OCI-LY1 (cell line): ENCODE measurements around the gene GPM6B.

Experiments used
- H2AFZ ChIP-seq: fragments of 200-600 bp; sonication (generic), shearing (Covaris generic); 2 replicates; pipeline ENCODE4 v1.6.0; 2014; ENCODE audit warnings: antibody characterized with exemption, mild to moderate bottlenecking, low read length
- H3F3A ChIP-seq: fragments of 200-600 bp; sonication (generic), shearing (Covaris generic); 2 replicates; pipeline ENCODE4 v1.6.0; 2014; ENCODE audit warnings: mild to moderate bottlenecking, antibody characterized with exemption, low read length, moderate library complexity; ENCODE audit not compliant: insufficient read depth
- H3K27ac ChIP-seq: fragments of 200-600 bp; sonication (generic); 2 replicates; pipeline ENCODE4 v1.5.1; 2014; ENCODE audit warnings: low read length, mixed run types, mild to moderate bottlenecking, low read depth; ENCODE audit not compliant: poor library complexity, severe bottlenecking
- H3K27me3 ChIP-seq: fragments of 200-600 bp; sonication (generic); 2 replicates; pipeline ENCODE4 v1.6.0; 2014; ENCODE audit warnings: antibody characterized with exemption, mild to moderate bottlenecking, low read length, moderate library complexity; ENCODE audit not compliant: insufficient read depth
- H3K36me3 ChIP-seq: fragments of 200-600 bp; sonication (generic); 2 replicates; pipeline ENCODE4 v1.6.1; 2014; ENCODE audit warnings: mild to moderate bottlenecking, antibody characterized with exemption, low read length, moderate library complexity, mixed read lengths; ENCODE audit not compliant: insufficient read depth
- H3K4me1 ChIP-seq: fragments of 200-600 bp; sonication (generic); 2 replicates; pipeline ENCODE4 v1.5.1; 2014; ENCODE audit warnings: mild to moderate bottlenecking, low read length, moderate library complexity; ENCODE audit not compliant: insufficient read depth, severe bottlenecking
- H3K4me2 ChIP-seq: fragments of 200-600 bp; sonication (generic), shearing (Covaris generic); 2 replicates; pipeline ENCODE4 v1.6.1; 2014; ENCODE audit warnings: low read length
- H3K4me3 ChIP-seq: fragments of 200-600 bp; sonication (generic); 2 replicates; pipeline ENCODE4 v1.5.1; 2014; ENCODE audit warnings: low read length, low read depth, mild to moderate bottlenecking, mixed read lengths; ENCODE audit not compliant: poor library complexity, severe bottlenecking
- H3K79me2 ChIP-seq: fragments of 200-600 bp; shearing (Covaris generic); 2 replicates; pipeline ENCODE4 v1.6.1; 2016; ENCODE audit warnings: mixed run types, low read length, mixed read lengths; ENCODE audit not compliant: insufficient read depth
- H3K9ac ChIP-seq: fragments of 200-600 bp; sonication (generic), shearing (Covaris generic); 2 replicates; pipeline ENCODE4 v1.6.1; 2014; ENCODE audit warnings: mild to moderate bottlenecking, low read length, mixed read lengths
- H3K9me2 ChIP-seq: fragments of 200-600 bp; sonication (generic), shearing (Covaris generic); 2 replicates; pipeline ENCODE4 v1.6.1; 2014; ENCODE audit warnings: low read depth, mild to moderate bottlenecking, low read length, mixed read lengths
- H3K9me3 ChIP-seq: fragments of 200-600 bp; shearing (Covaris generic); 2 replicates; pipeline ENCODE4 v1.6.1; 2014; ENCODE audit warnings: low read length, mixed read lengths
- H4K20me1 ChIP-seq: fragments of 200-600 bp; sonication (generic), shearing (Covaris generic); 2 replicates; pipeline ENCODE4 v1.6.0; 2016; ENCODE audit warnings: mild to moderate bottlenecking, low read length; ENCODE audit not compliant: insufficient read depth
- EZH2 ChIP-seq: fragments of 200-600 bp; sonication (generic), shearing (Covaris generic); IDR thresholded peaks from 2 replicates; pipeline ENCODE4 v1.8.0; 2017; ENCODE audit warnings: borderline replicate concordance, mixed run types, mild to moderate bottlenecking, antibody characterized with exemption, low read length, moderate library complexity, mixed read lengths
- TF ChIP-seq, protein P1 (sequence below): fragments of 200-600 bp; sonication (generic), shearing (Covaris generic); IDR thresholded peaks from 2 replicates; pipeline ENCODE4 v1.5.1; 2017; ENCODE audit warnings: mild to moderate bottlenecking, antibody characterized with exemption, low read length, moderate library complexity, mixed read lengths

GPM6B gene

GRCh38 chrX:13843150-13843721 is 26.3 kb upstream of the GPM6B start:
- Histone ChIP-seq H2AFZ (no peak overlapping the region), H3K27ac (no peak overlapping the region), H3K4me2 (no peak overlapping the region), H3K79me2 (no peaks in the 10 kb centered on the region), H3F3A (no peaks in the 10 kb centered on the region), H4K20me1 (no peaks in the 10 kb centered on the region), H3K36me3 (no peaks in the 10 kb centered on the region), H3K4me1 (no peaks in the 10 kb centered on the region), H3K27me3 (no peaks in the 10 kb centered on the region), H3K4me3 (no peak overlapping the region), H3K9me3 (no peaks in the 10 kb centered on the region), H3K9me2 (no peaks in the 10 kb centered on the region), H3K9ac (no peak overlapping the region)
- TF ChIP-seq, protein P1, sequence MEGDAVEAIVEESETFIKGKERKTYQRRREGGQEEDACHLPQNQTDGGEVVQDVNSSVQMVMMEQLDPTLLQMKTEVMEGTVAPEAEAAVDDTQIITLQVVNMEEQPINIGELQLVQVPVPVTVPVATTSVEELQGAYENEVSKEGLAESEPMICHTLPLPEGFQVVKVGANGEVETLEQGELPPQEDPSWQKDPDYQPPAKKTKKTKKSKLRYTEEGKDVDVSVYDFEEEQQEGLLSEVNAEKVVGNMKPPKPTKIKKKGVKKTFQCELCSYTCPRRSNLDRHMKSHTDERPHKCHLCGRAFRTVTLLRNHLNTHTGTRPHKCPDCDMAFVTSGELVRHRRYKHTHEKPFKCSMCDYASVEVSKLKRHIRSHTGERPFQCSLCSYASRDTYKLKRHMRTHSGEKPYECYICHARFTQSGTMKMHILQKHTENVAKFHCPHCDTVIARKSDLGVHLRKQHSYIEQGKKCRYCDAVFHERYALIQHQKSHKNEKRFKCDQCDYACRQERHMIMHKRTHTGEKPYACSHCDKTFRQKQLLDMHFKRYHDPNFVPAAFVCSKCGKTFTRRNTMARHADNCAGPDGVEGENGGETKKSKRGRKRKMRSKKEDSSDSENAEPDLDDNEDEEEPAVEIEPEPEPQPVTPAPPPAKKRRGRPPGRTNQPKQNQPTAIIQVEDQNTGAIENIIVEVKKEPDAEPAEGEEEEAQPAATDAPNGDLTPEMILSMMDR = no peak
- no peak for TF ChIP-seq EZH2

GRCh38 chrX:13840121-13840520 is 23.2 kb upstream of the GPM6B start:
- no peaks in the 10 kb centered on the region for H3K4me1 ChIP-seq
- H3K4me2 ChIP-seq = no peak overlapping the region
- H3K27ac ChIP-seq = no peak overlapping the region
- no peaks in the 10 kb centered on the region for H3K36me3 ChIP-seq
- no peaks in the 10 kb centered on the region for H3F3A ChIP-seq
- no peak overlapping the region for H3K4me3 ChIP-seq
- H3K9ac ChIP-seq = no peak overlapping the region
- no peaks in the 10 kb centered on the region for H3K27me3 ChIP-seq
- H3K9me3 ChIP-seq = no peaks in the 10 kb centered on the region
- no peaks in the 10 kb centered on the region for H3K79me2 ChIP-seq
- H4K20me1 ChIP-seq = no peaks in the 10 kb centered on the region
- no peaks in the 10 kb centered on the region for H3K9me2 ChIP-seq
- TF ChIP-seq, protein P1 = no peak
- no peak for TF ChIP-seq EZH2
- no peak overlapping the region for H2AFZ ChIP-seq

DNA sequence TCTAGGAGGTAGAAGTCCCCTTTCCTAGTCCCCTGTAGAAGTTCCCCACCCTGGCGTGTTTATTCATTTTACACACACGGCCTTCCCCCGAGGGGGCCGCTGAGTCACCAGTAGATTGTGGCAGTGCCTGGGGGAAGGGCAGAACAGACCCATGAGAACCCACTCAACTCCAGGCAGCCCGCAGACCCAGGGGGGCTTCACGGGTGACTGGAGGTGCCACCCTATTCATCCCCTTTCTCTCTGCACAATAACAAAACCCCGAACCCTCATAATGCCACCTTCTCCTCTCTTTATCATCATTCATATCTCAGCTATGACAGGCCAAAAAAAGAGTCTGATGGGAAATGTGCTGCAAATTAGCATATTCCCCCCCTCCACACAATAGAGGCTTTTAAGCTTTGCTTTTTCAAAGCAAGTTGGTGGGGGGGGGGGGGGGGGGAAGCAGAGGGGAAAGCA is 20.4 kb upstream of the GPM6B start:
- no peaks in the 10 kb centered on the region for H3K9me2 ChIP-seq
- no peak overlapping the region for H2AFZ ChIP-seq
- TF ChIP-seq, protein P1 = no peak
- TF ChIP-seq EZH2 = no peak
- no peaks in the 10 kb centered on the region for H3K4me1 ChIP-seq
- H3K27me3 ChIP-seq = no peaks in the 10 kb centered on the region
- no peak overlapping the region for H3K4me2 ChIP-seq
- no peaks in the 10 kb centered on the region for H3K36me3 ChIP-seq
- no peak overlapping the region for H3K27ac ChIP-seq
- no peaks in the 10 kb centered on the region for H3F3A ChIP-seq
- H3K4me3 ChIP-seq = no peak overlapping the region
- H3K9me3 ChIP-seq = no peaks in the 10 kb centered on the region
- H4K20me1 ChIP-seq = no peaks in the 10 kb centered on the region
- H3K79me2 ChIP-seq = no peaks in the 10 kb centered on the region
- no peak overlapping the region for H3K9ac ChIP-seq
